ENCODE data around the gene RGMA. TPM values are rescaled to one million over a fixed set of nuclear protein-coding genes. Genes with fewer than 3 reads are reported as not detected.

Gene RGMA
- total RNA-seq, 2 experiments from 2014 or later: 0.11 to 0.14 TPM

DNA sequence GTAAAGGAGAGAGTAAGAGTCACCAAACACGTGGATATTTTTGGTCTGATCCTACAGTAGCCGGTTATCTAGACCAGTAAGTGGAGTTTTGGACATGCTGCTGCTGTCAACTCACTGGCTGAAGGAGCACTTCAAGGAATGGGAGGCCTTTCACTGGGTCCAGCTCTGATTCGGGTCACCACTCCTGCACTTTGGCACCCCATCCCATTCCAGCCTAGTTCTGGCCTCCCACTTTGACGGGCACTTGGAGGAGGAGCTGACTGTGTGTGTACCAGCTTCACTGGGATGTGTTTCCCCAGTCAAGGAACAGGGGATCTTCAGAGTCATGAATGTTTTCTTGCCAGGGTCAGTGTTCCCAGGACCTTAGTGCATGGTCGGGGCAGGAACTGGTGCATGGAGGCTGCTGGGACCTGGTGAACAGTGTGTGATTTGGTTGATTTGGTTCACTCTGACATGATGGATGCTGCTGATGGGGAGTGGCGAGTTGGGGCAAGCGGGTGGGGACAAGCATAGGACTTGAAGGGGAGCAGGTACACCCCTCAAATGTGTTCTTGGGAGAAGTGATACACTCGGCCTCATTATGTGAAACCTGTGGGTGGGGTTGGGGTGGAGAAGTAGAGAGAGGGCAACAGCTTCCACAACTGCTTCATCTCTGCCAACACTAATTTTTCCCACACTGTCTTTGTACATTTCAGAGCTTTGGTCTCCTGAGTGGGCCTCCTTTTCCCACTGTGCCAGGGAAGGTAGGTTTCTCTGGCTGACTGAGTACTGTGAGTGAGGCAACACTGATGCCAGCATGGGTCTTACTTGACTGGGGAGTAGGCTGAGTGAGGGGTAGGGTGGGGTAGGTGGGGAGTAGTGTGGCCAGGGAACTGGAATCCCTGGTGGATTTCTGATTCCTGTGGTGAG is 64.0 kb downstream of the RGMA start:
- DNase-seq: no peak
- Mint-ChIP-seq H3K9me3 (ENCODE audit: low read depth) (no peaks in the 10 kb centered on the region), H3K27ac (peak overlapping the region; percentile 66), H3K27me3 (no peaks in the 10 kb centered on the region), H3K4me1 (peaks cover 85% of the 10 kb centered on the region), H3K4me3 (no peak overlapping the region), H3K36me3 (ENCODE audit: low read depth) (peaks cover 72% of the 10 kb centered on the region)
- no peak for ATAC-seq
- CTCF ChIA-PET: interaction anchor here (0.5 kb wide), 1 partner anchor 72 kb away, joined by 3 read pairs; no protein-coding TSS in a partner anchor
- POLR2A ChIA-PET: no interaction called here
- intact Hi-C loops (cut with DNase I, micrococcal nuclease): loop anchor here (5.0 kb wide), 2 partner anchors 223 to 398 kb away; no protein-coding TSS in a partner anchor

GRCh38 chr15:93024293-93024692 is 64.7 kb downstream of the RGMA start:
- DNase-seq (no peak), ATAC-seq (no peak)
- POLR2A ChIA-PET: no interaction called here
- H3K27me3 Mint-ChIP-seq: no peaks in the 10 kb centered on the region
- peak overlapping the region; percentile 66 for H3K27ac Mint-ChIP-seq
- peaks cover 79% of the 10 kb centered on the region for H3K36me3 Mint-ChIP-seq (ENCODE audit: low read depth)
- intact Hi-C loops (cut with DNase I, micrococcal nuclease): loop anchor here in 1 of 2 experiments (5.0 kb wide), 1 partner anchor 397 kb away; no protein-coding TSS in a partner anchor
- CTCF ChIA-PET: no interaction called here
- H3K9me3 Mint-ChIP-seq (ENCODE audit: low read depth): no peaks in the 10 kb centered on the region
- no peak overlapping the region for H3K4me3 Mint-ChIP-seq
- H3K4me1 Mint-ChIP-seq: peaks cover 86% of the 10 kb centered on the region

GRCh38 chr15:93020976-93021772 is 67.8 kb downstream of the RGMA start:
- DNase-seq: no peak
- ChIA-PET CTCF (interaction anchor here (0.5 to 5.6 kb wide), 8 partner anchors 8 to 1505 kb away, joined by 3 to 40 read pairs (median 4); no protein-coding TSS in a partner anchor), POLR2A (no interaction called here)
- H3K4me1 Mint-ChIP-seq: peaks cover 93% of the 10 kb centered on the region
- H3K27me3 Mint-ChIP-seq: no peaks in the 10 kb centered on the region
- H3K27ac Mint-ChIP-seq: peak overlapping the region; percentile 75
- peaks cover 96% of the 10 kb centered on the region for H3K36me3 Mint-ChIP-seq (ENCODE audit: low read depth)
- ATAC-seq: peak; percentile 66
- peak overlapping the region; percentile 12 for H3K4me3 Mint-ChIP-seq
- intact Hi-C loops (cut with DNase I, micrococcal nuclease): loop anchor here in 1 of 2 experiments (5.0 kb wide), 1 partner anchor 394 kb away; no protein-coding TSS in a partner anchor
- no peaks in the 10 kb centered on the region for H3K9me3 Mint-ChIP-seq (ENCODE audit: low read depth)

DNA sequence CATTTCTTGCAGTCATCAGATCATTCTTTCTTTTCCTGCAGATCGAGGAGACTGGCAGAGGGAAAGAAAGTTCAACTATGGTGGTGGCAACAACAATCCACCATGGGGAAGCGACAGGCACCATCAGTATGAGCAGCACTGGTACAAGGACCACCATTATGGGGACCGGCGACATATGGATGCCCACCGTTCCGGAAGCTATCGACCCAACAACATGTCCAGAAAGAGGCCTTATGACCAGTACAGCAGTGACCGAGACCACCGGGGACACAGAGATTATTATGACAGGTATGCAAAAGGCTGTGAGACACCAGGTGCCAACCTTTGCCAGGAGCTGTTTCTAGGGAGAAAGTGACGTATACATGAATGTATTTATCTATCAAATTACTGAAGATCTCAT is 69.0 kb downstream of the RGMA start:
- Mint-ChIP-seq H3K27ac (peak overlapping the region; percentile 80), H3K27me3 (no peaks in the 10 kb centered on the region), H3K9me3 (ENCODE audit: low read depth) (no peaks in the 10 kb centered on the region), H3K36me3 (ENCODE audit: low read depth) (peaks cover 96% of the 10 kb centered on the region), H3K4me1 (peaks cover 84% of the 10 kb centered on the region), H3K4me3 (no peak overlapping the region)
- intact Hi-C loops (cut with DNase I, micrococcal nuclease): loop anchor here (2.0 to 10.0 kb wide), 7 partner anchors 61 to 1165 kb away; partner anchors contain the start of gene SLCO3A1 (in 1 of the 2)
- no peak for ATAC-seq
- ChIA-PET CTCF (interaction anchor here (0.9 to 5.6 kb wide), 5 partner anchors 8 to 224 kb away, joined by 3 to 40 read pairs (median 4); no protein-coding TSS in a partner anchor), POLR2A (no interaction called here)
- DNase-seq: no peak

DNA sequence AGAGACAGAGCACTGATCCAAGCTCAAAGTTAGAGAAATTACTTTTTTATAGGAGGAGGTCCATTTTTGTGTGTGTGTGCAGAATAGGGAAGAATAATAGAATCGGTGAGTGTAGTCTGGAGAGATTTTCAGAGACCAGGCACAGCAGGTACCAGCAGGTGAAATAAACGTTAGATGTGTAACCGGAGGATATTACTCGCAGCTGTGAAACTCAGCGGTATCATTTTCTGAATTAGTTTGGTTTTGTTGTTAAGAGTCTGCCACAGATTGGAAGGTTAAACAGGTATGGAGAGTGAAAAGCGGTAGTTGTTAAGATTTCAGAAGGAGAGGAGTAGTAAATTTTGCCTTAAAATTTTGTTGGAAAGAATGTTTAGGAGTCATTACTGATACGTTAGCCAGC is 69.9 kb downstream of the RGMA start:
- intact Hi-C loops (cut with DNase I, micrococcal nuclease): loop anchor here (2.0 to 10.0 kb wide), 6 partner anchors 60 to 1164 kb away; partner anchors contain the start of gene SLCO3A1 (in 1 of the 2)
- peaks cover 96% of the 10 kb centered on the region for H3K36me3 Mint-ChIP-seq (ENCODE audit: low read depth)
- peak overlapping the region; percentile 80 for H3K27ac Mint-ChIP-seq
- POLR2A ChIA-PET: interaction anchor here (1.8 kb wide), 1 partner anchor 9 kb away, joined by 7 read pairs; no protein-coding TSS in a partner anchor
- no peak overlapping the region for H3K4me3 Mint-ChIP-seq
- DNase-seq: no peak
- peaks cover 75% of the 10 kb centered on the region for H3K4me1 Mint-ChIP-seq
- ATAC-seq: peak; percentile 59
- CTCF ChIA-PET: interaction anchor here (1.5 to 5.6 kb wide), 3 partner anchors 10 to 223 kb away, joined by 4 to 40 read pairs (median 5); no protein-coding TSS in a partner anchor
- no peaks in the 10 kb centered on the region for H3K27me3 Mint-ChIP-seq
- no peaks in the 10 kb centered on the region for H3K9me3 Mint-ChIP-seq (ENCODE audit: low read depth)

DNA sequence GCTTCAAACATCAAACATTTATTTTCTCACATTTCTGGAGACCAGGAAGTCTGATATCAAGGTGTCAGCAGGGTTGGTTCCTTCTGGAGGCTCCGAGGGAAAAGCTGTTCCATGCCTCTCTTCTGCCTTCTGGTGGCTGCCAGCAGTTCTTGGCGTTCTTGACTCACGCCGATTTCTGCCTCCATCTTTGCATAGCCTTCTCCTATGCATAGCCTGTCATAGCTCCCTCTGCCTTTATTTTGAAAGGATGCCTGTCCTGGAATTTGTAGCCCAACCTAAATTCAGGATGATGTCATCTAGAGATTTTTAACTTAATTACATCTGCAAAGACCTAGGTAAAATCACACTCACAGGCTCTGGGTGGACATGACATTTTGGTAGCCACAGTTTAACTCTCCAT is 70.4 kb downstream of the RGMA start:
- no peak for DNase-seq
- Mint-ChIP-seq H3K4me1 (peaks cover 71% of the 10 kb centered on the region), H3K4me3 (no peak overlapping the region), H3K27ac (peak overlapping the region; percentile 80), H3K27me3 (no peaks in the 10 kb centered on the region), H3K36me3 (ENCODE audit: low read depth) (peaks cover 93% of the 10 kb centered on the region), H3K9me3 (ENCODE audit: low read depth) (no peaks in the 10 kb centered on the region)
- intact Hi-C loops (cut with DNase I, micrococcal nuclease): loop anchor here (1.0 to 10.0 kb wide), 7 partner anchors 60 to 1164 kb away; partner anchors contain the start of gene SLCO3A1 (in 1 of the 2)
- ChIA-PET CTCF (interaction anchor here (0.7 to 5.6 kb wide), 5 partner anchors 10 to 223 kb away, joined by 3 to 40 read pairs (median 5); no protein-coding TSS in a partner anchor), POLR2A (interaction anchor here (1.8 kb wide), 1 partner anchor 10 kb away, joined by 7 read pairs; no protein-coding TSS in a partner anchor)
- no peak for ATAC-seq

DNA sequence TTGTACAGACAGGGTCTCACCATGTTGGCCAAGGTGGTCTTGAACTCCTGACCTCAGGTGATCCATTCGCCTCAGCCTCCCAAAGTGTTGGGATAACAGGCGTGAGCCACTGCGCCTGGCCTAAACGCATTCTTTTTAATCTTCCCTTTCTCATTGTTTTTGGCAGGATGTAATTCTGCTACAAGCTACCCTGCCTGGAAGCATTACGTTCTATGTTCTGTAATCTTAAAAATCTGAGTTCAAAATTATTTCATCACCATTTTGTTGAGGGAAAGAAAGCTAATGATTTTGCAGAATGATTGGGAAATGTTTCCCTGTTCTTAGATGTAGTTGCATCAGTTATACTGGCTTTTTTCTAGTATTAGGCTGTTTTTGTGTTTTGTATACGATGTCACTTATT is 71.5 kb downstream of the RGMA start:
- Mint-ChIP-seq H3K27me3 (no peaks in the 10 kb centered on the region), H3K27ac (peak overlapping the region; percentile 79), H3K4me1 (peaks cover 60% of the 10 kb centered on the region), H3K4me3 (no peak overlapping the region), H3K36me3 (ENCODE audit: low read depth) (peaks cover 93% of the 10 kb centered on the region), H3K9me3 (ENCODE audit: low read depth) (no peaks in the 10 kb centered on the region)
- intact Hi-C loops (cut with DNase I, micrococcal nuclease): loop anchor here (5.0 to 10.0 kb wide), 4 partner anchors 70 to 1163 kb away; partner anchors contain the start of gene SLCO3A1 (in 1 of the 2)
- ChIA-PET POLR2A (interaction anchor here (1.8 kb wide), 1 partner anchor 11 kb away, joined by 7 read pairs; no protein-coding TSS in a partner anchor), CTCF (interaction anchor here (0.7 to 5.6 kb wide), 5 partner anchors 11 to 220 kb away, joined by 3 to 40 read pairs (median 5); no protein-coding TSS in a partner anchor)
- ATAC-seq (no peak), DNase-seq (no peak)

DNA sequence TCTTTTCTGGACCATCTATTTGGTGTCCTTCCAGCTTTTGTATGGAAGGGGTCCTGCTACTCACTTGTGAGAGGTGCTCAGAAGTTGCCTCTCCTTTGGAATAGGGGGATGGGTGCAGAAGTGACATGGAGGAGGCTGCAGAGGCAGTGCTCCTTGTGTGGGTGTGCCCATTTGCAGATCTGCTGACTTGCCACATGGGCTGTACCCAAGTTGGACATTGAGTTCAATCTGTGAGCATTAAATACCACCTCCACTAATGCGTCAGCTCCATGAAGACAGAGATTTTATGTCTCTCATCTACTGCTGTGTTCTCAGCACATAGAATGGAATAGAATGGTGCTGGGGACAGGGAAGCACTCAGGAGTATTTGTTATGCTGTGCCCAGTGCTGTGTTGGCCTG is 76.2 kb downstream of the RGMA start:
- intact Hi-C loops (cut with DNase I, micrococcal nuclease): loop anchor here in 1 of 2 experiments (10.0 kb wide), 2 partner anchors 88 to 1158 kb away; partner anchors contain the start of gene SLCO3A1
- no peak overlapping the region for H3K4me3 Mint-ChIP-seq
- H3K36me3 Mint-ChIP-seq (ENCODE audit: low read depth): peaks cover 81% of the 10 kb centered on the region

GRCh38 chr15:93007994-93008393 is 81.0 kb downstream of the RGMA start:
- Mint-ChIP-seq H3K27ac (peak overlapping the region; percentile 43), H3K4me1 (no peaks in the 10 kb centered on the region), H3K36me3 (ENCODE audit: low read depth) (peaks cover 72% of the 10 kb centered on the region), H3K9me3 (ENCODE audit: low read depth) (no peaks in the 10 kb centered on the region), H3K4me3 (no peak overlapping the region), H3K27me3 (no peaks in the 10 kb centered on the region)
- ATAC-seq (no peak), DNase-seq (no peak)
- intact Hi-C loops (cut with DNase I, micrococcal nuclease): no loop called here
- ChIA-PET CTCF (interaction anchor here (1.4 kb wide), 1 partner anchor 12 kb away, joined by 3 read pairs; no protein-coding TSS in a partner anchor), POLR2A (no interaction called here)

More for the DNA sequence above, 76.2 kb downstream of the RGMA start:
- POLR2A ChIA-PET: no interaction called here
- Mint-ChIP-seq H3K4me1 (peaks cover 13% of the 10 kb centered on the region), H3K9me3 (ENCODE audit: low read depth) (no peaks in the 10 kb centered on the region), H3K27me3 (no peaks in the 10 kb centered on the region), H3K27ac (no peak overlapping the region)
- no peak for DNase-seq
- ATAC-seq: no peak
- CTCF ChIA-PET: interaction anchor here (1.9 kb wide), 1 partner anchor 59 kb away, joined by 3 read pairs; no protein-coding TSS in a partner anchor

DNA sequence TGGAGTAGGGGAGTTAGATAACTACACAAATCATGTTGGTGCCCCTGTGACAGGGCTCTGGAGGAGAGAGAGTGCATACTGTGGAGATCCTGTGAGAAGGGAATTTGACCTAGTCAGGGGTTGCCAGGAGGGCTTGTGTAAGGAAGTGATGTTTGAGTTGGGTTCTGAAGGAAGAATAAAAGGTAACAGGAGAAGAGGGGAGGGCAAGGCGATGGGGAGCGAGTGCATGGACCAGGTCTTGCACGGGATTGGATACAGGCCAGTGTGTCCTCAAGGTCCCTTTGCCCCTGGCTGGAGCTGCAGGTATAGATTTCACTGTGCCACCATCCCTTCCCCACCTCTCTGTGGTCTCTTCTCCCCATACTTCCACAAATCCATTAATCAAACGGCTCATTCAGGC is 83.9 kb downstream of the RGMA start:
- ChIA-PET CTCF (interaction anchor here (1.3 kb wide), 1 partner anchor 208 kb away, joined by 3 read pairs; no protein-coding TSS in a partner anchor), POLR2A (no interaction called here)
- ATAC-seq (no peak), DNase-seq (no peak)
- H3K4me3 Mint-ChIP-seq: no peak overlapping the region
- peak overlapping the region; percentile 47 for H3K27ac Mint-ChIP-seq
- no peaks in the 10 kb centered on the region for H3K9me3 Mint-ChIP-seq (ENCODE audit: low read depth)
- peaks cover 71% of the 10 kb centered on the region for H3K36me3 Mint-ChIP-seq (ENCODE audit: low read depth)
- no peaks in the 10 kb centered on the region for H3K27me3 Mint-ChIP-seq
- intact Hi-C loops (cut with DNase I, micrococcal nuclease): no loop called here
- H3K4me1 Mint-ChIP-seq: no peaks in the 10 kb centered on the region

Data from activated CD4-positive, alpha-beta T cell treated with anti-CD3 and anti-CD28 coated beads for 36 hours (primary cell).